SK-N-MC (cell line): Measurements from ENCODE around the gene C10orf120.

Experiments used
- DNase-seq: peaks from one replicate; pipeline ENCODE4 v3.0.0-alpha.2; 2011; ENCODE audit warnings: low read depth, low spot score
- H3K27ac ChIP-seq: fragments of 200-600 bp; sonication (generic); 2 replicates; pipeline ENCODE4 v1.5.1; 2016; ENCODE audit warnings: mixed run types
- H3K36me3 ChIP-seq: fragments of 200-600 bp; sonication (generic); 2 replicates; pipeline ENCODE4 v1.6.1; 2017; ENCODE audit warnings: antibody characterized with exemption, low read length, mixed read lengths; ENCODE audit not compliant: insufficient read depth
- H3K4me3 ChIP-seq: fragments of 200-600 bp; sonication (generic); 2 replicates; pipeline ENCODE4 v1.5.1; 2016
- H3K9ac ChIP-seq: fragments of 200-600 bp; sonication (generic); 2 replicates; pipeline ENCODE4 v1.8.0; 2017; ENCODE audit warnings: mixed run types, mixed read lengths; ENCODE audit not compliant: insufficient read length
- H3K9me3 ChIP-seq: fragments of 200-600 bp; sonication (generic); 2 replicates; pipeline ENCODE4 v1.6.1; 2017; ENCODE audit warnings: low read depth, mild to moderate bottlenecking, antibody characterized with exemption, low read length, moderate library complexity, mixed read lengths
- EZH2 ChIP-seq: fragments of 200-600 bp; sonication (generic); IDR thresholded peaks from one replicate; pipeline ENCODE4 v1.6.1; 2017; ENCODE audit warnings: antibody characterized with exemption
- FOXP2 ChIP-seq: optimal IDR thresholded peaks from 2 replicates; pipeline ENCODE3; 2011; ENCODE audit warnings: mild to moderate bottlenecking, moderate library complexity; ENCODE audit not compliant: insufficient read depth; ENCODE audit errors: extremely low read length, control extremely low read depth
- POLR2AphosphoS5 ChIP-seq: IDR thresholded peaks from 2 replicates; pipeline ENCODE4 v1.6.1; 2012; ENCODE audit warnings: mild to moderate bottlenecking, low read depth, low read length, borderline replicate concordance

C10orf120 gene

GRCh38 chr10:122699796-122700455 is at the start of gene C10orf120:
Gene C10orf120, minus strand, starts transcription at chr10:122699846. Its CDS starts 56 bp downstream, at chr10:122699790.
- Histone ChIP-seq H3K4me3 (no peak within 1 kb of the TSS), H3K27ac (no peak within 1 kb of the TSS), H3K36me3 (no peaks in the 10 kb centered on the region), H3K9me3 (no peaks in the 10 kb centered on the region), H3K9ac (no peak within 1 kb of the TSS)
- no peak for DNase-seq
- TF ChIP-seq FOXP2 (no peak), POLR2AphosphoS5 (no peak), EZH2 (no peak)

GRCh38 chr10:122748496-122748895 is 48.9 kb upstream of the C10orf120 start:
- no peak for DNase-seq

GRCh38 chr10:122746408-122746807 is 46.8 kb upstream of the C10orf120 start:
- Histone ChIP-seq H3K27ac (no peak overlapping the region), H3K9me3 (no peaks in the 10 kb centered on the region), H3K36me3 (no peaks in the 10 kb centered on the region), H3K9ac (no peak overlapping the region), H3K4me3 (no peak overlapping the region)
- no peak for DNase-seq
- TF ChIP-seq FOXP2 = no peak
- TF ChIP-seq POLR2AphosphoS5 = no peak
- TF ChIP-seq EZH2 = no peak

More at GRCh38 chr10:122748496-122748895, 48.9 kb upstream of the C10orf120 start:
- TF ChIP-seq FOXP2 (no peak), EZH2 (no peak), POLR2AphosphoS5 (no peak)
- Histone ChIP-seq H3K27ac (no peak overlapping the region), H3K4me3 (no peak overlapping the region), H3K9me3 (no peaks in the 10 kb centered on the region), H3K36me3 (no peaks in the 10 kb centered on the region), H3K9ac (no peak overlapping the region)

- no peak for TF ChIP-seq POLR2AphosphoS5
- DNase-seq = no peak
- H3K36me3 ChIP-seq = no peaks in the 10 kb centered on the region
- H3K4me3 ChIP-seq = no peak overlapping the region
- H3K27ac ChIP-seq = no peak overlapping the region
- H3K9me3 ChIP-seq = no peaks in the 10 kb centered on the region
- H3K9ac ChIP-seq = no peak overlapping the region
Observed at GRCh38 chr10:122744257-122744656, 44.6 kb upstream of the C10orf120 start.

GRCh38 chr10:122740640-122741039 is 41.0 kb upstream of the C10orf120 start:
- H3K9me3 ChIP-seq = no peaks in the 10 kb centered on the region
- H3K27ac ChIP-seq = no peak overlapping the region
- TF ChIP-seq EZH2 (no peak), FOXP2 (no peak), POLR2AphosphoS5 (no peak)
- no peak overlapping the region for H3K4me3 ChIP-seq
- DNase-seq = no peak
- no peaks in the 10 kb centered on the region for H3K36me3 ChIP-seq
- H3K9ac ChIP-seq = no peak overlapping the region

GRCh38 chr10:122738031-122738430 is 38.4 kb upstream of the C10orf120 start:
- no peak for DNase-seq
- Histone ChIP-seq H3K9me3 (no peaks in the 10 kb centered on the region), H3K27ac (no peak overlapping the region), H3K9ac (no peak overlapping the region), H3K4me3 (no peak overlapping the region), H3K36me3 (no peaks in the 10 kb centered on the region)
- TF ChIP-seq FOXP2 (no peak), EZH2 (no peak), POLR2AphosphoS5 (no peak)

- H3K9me3 ChIP-seq = no peaks in the 10 kb centered on the region
- DNase-seq = no peak
- H3K4me3 ChIP-seq = no peak overlapping the region
- H3K27ac ChIP-seq = no peak overlapping the region
- no peak for TF ChIP-seq EZH2
- TF ChIP-seq POLR2AphosphoS5 = no peak
- TF ChIP-seq FOXP2 = no peak
- no peak overlapping the region for H3K9ac ChIP-seq
- no peaks in the 10 kb centered on the region for H3K36me3 ChIP-seq
Observed at GRCh38 chr10:122733931-122734665, 34.5 kb upstream of the C10orf120 start.

- no peaks in the 10 kb centered on the region for H3K36me3 ChIP-seq
- no peak overlapping the region for H3K4me3 ChIP-seq
- no peak for TF ChIP-seq FOXP2
- TF ChIP-seq EZH2 = no peak
- TF ChIP-seq POLR2AphosphoS5 = no peak
- H3K9ac ChIP-seq = no peak overlapping the region
- DNase-seq = no peak
- H3K9me3 ChIP-seq = no peaks in the 10 kb centered on the region
- no peak overlapping the region for H3K27ac ChIP-seq
Observed at GRCh38 chr10:122733443-122733842, 33.8 kb upstream of the C10orf120 start.
